ENCODE data around the gene CKAP4. TPM values are rescaled to one million over a fixed set of nuclear protein-coding genes. Genes with fewer than 3 reads are reported as not detected.
"Not testable (repeated sequence)": the region's sequence is repeated elsewhere in the genome, so short reads cannot be mapped to it uniquely, and the experiment has no call there.

The CKAP4 gene
- total and polyA plus RNA-seq, 2 experiments from 2014 or later, result 151 to 258 TPM

DNA sequence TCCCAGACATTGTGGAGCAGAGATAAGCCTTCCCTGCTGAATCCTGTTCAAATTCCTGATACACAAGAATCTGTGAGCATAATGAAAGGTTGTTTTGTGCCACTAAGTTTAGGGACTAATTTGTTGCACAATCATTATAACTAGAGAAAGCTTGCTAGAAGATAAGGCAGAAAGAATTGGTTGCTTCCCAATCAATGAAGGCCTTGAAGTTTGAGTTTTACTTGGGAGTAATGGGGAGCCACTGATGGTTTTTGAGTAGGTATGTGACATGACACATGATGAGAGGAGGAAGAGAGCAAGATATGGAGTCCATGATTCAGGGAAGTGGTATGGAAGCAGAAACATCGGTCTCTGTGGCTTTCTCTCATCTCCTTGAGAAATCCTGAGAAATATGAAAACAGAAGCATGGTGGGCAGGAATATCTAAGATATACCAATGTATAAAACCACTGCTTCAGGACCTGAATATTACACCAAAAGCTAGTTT is 41.4 kb upstream of the CKAP4 start:
- 54% methylated on average over 1 of the region's 1 CpG for WGBS (ENCODE audit: low lambda C conversion rate, missing lambda C conversion rate)
- no peak overlapping the region for H3K4me3 ChIP-seq
- peak overlapping the region; percentile 42 for H3K4me2 ChIP-seq

DNA sequence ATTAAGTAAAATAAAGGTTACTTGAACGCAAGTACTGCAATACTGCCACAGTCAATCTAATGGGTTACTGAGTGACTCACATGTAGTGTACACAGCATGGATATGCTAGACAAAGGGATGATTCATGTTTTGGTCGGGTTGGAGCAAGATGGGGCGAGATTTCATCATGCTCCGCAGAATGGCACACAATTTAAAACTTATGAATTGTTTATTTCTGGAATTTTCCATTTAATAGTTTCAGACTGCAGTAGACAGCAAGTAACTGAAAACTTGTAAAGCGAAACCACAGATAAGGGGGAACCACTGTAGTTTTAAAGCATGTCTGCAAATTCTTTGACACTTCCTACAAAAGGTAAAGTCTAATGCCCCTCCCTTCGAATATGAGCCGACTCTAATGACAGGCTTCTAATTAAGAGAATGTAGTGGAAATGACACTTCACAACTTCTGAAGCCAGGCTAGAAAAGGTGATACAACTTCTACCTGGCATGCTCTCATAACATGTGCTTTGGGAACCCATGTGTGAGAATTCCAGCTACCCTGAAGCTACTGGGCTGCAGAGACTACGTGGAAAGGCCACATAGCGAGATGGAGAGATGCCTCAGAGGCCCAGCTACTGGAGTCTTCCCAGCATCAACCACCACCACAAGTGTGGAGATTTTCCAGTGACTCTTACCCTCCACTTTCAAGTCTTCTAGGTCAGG is 40.8 kb upstream of the CKAP4 start:
- Histone ChIP-seq H3K4me1 (ENCODE audit: insufficient read depth) (peaks cover 24% of the 10 kb centered on the region), H3K27me3 (no peaks in the 10 kb centered on the region), H3K27ac (peak overlapping the region; percentile 92), H4K20me1 (ENCODE audit: insufficient read depth, poor library complexity, severe bottlenecking) (no peaks in the 10 kb centered on the region), H3K9me2 (replicated peaks; ENCODE audit: insufficient read depth) (no peaks in the 10 kb centered on the region), H3K4me3 (no peak overlapping the region), H3K36me3 (replicated peaks; ENCODE audit: insufficient read depth, low read depth) (no peaks in the 10 kb centered on the region), H3K79me2 (no peaks in the 10 kb centered on the region), H2AFZ (peak overlapping the region; percentile 30), H3K4me2 (peak overlapping the region; percentile 42), H3K9me3 (ENCODE audit: low read depth) (no peaks in the 10 kb centered on the region)
- DNase-seq (ENCODE audit: low spot score), result peak; percentile 70
- TF ChIP-seq CTCF (IDR thresholded peaks at IDR 0.05; ENCODE audit: poor library complexity) (no peak), EZH2phosphoT487 (IDR thresholded peaks at IDR 0.05; ENCODE audit: low read depth, severe bottlenecking, unreplicated experiment) (no peak), EZH2 (IDR thresholded peaks at IDR 0.05; ENCODE audit: borderline replicate concordance) (no peak)
- WGBS (ENCODE audit: low lambda C conversion rate, missing lambda C conversion rate), result 63% methylated on average over 9 of the region's 9 CpGs

More for the DNA sequence above, 41.4 kb upstream of the CKAP4 start:
- no peak for TF ChIP-seq EZH2phosphoT487 (IDR thresholded peaks at IDR 0.05; ENCODE audit: low read depth, severe bottlenecking, unreplicated experiment)
- no peak for TF ChIP-seq EZH2 (IDR thresholded peaks at IDR 0.05; ENCODE audit: borderline replicate concordance)
- no peak for TF ChIP-seq CTCF (IDR thresholded peaks at IDR 0.05; ENCODE audit: poor library complexity)
- Histone ChIP-seq H3K27me3 (no peaks in the 10 kb centered on the region), H2AFZ (peak overlapping the region; percentile 30), H3K9me3 (ENCODE audit: low read depth) (no peaks in the 10 kb centered on the region), H3K4me1 (ENCODE audit: insufficient read depth) (peaks cover 18% of the 10 kb centered on the region), H4K20me1 (ENCODE audit: insufficient read depth, poor library complexity, severe bottlenecking) (no peaks in the 10 kb centered on the region), H3K79me2 (no peaks in the 10 kb centered on the region), H3K9me2 (replicated peaks; ENCODE audit: insufficient read depth) (no peaks in the 10 kb centered on the region), H3K36me3 (replicated peaks; ENCODE audit: insufficient read depth, low read depth) (no peaks in the 10 kb centered on the region), H3K27ac (peak overlapping the region; percentile 92)
- no peak for DNase-seq (ENCODE audit: low spot score)

- Histone ChIP-seq H3K36me3 (replicated peaks; ENCODE audit: insufficient read depth, low read depth) (no peaks in the 10 kb centered on the region), H3K4me3 (no peak overlapping the region), H3K9me3 (ENCODE audit: low read depth) (no peaks in the 10 kb centered on the region), H2AFZ (no peak overlapping the region), H3K4me2 (no peak overlapping the region), H4K20me1 (ENCODE audit: insufficient read depth, poor library complexity, severe bottlenecking) (no peaks in the 10 kb centered on the region), H3K9me2 (replicated peaks; ENCODE audit: insufficient read depth) (no peaks in the 10 kb centered on the region), H3K27me3 (no peaks in the 10 kb centered on the region), H3K79me2 (no peaks in the 10 kb centered on the region), H3K4me1 (ENCODE audit: insufficient read depth) (peaks cover 29% of the 10 kb centered on the region), H3K27ac (peak overlapping the region; percentile 6)
- TF ChIP-seq EZH2phosphoT487 (IDR thresholded peaks at IDR 0.05; ENCODE audit: low read depth, severe bottlenecking, unreplicated experiment), result no peak
- 90% methylated on average over 1 of the region's 1 CpG for WGBS (ENCODE audit: low lambda C conversion rate, missing lambda C conversion rate)
- DNase-seq (ENCODE audit: low spot score), result no peak
Measured at GRCh38 chr12:106288101-106288493, 40.3 kb upstream of the CKAP4 start.

DNA sequence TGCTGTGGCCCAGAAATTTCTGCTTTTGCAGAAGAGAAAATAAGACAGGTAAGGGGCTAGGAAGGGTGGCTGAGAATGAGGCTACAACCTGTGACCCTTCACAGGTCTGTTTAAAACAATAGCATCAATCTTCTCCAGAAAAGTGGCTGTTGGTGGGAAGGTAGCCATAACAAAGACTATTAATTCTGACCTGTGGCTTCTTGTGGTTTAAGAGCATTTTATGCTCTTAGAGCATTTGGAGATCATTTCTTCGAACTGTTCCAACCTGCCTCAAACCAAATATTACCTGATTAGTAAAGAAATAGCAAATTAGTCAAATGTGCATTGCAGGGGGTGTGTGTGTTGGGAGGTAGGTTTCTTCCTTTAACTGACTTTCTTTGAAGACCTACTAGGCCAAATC is 39.5 kb upstream of the CKAP4 start:
- Histone ChIP-seq H3K36me3 (replicated peaks; ENCODE audit: insufficient read depth, low read depth) (no peaks in the 10 kb centered on the region), H3K9me2 (replicated peaks; ENCODE audit: insufficient read depth) (no peaks in the 10 kb centered on the region), H3K27ac (peak overlapping the region; percentile 6), H3K9me3 (ENCODE audit: low read depth) (no peaks in the 10 kb centered on the region), H3K4me3 (no peak overlapping the region), H3K27me3 (no peaks in the 10 kb centered on the region), H4K20me1 (ENCODE audit: insufficient read depth, poor library complexity, severe bottlenecking) (no peaks in the 10 kb centered on the region), H3K4me2 (no peak overlapping the region), H2AFZ (no peak overlapping the region), H3K79me2 (no peaks in the 10 kb centered on the region), H3K4me1 (ENCODE audit: insufficient read depth) (peaks cover 33% of the 10 kb centered on the region)
- DNase-seq (ENCODE audit: low spot score), result no peak
- WGBS (ENCODE audit: low lambda C conversion rate, missing lambda C conversion rate), result 84% methylated on average over 1 of the region's 1 CpG
- TF ChIP-seq EZH2phosphoT487 (IDR thresholded peaks at IDR 0.05; ENCODE audit: low read depth, severe bottlenecking, unreplicated experiment), result no peak
- no peak for TF ChIP-seq CTCF (IDR thresholded peaks at IDR 0.05; ENCODE audit: poor library complexity)
- no peak for TF ChIP-seq EZH2 (IDR thresholded peaks at IDR 0.05; ENCODE audit: borderline replicate concordance)

GRCh38 chr12:106286576-106287162 is 38.8 kb upstream of the CKAP4 start:
- not testable (repeated sequence) for H3K4me2 ChIP-seq; H4K20me1 ChIP-seq (ENCODE audit: insufficient read depth, poor library complexity, severe bottlenecking); H3K9me3 ChIP-seq (ENCODE audit: low read depth); H3K9me2 ChIP-seq (replicated peaks; ENCODE audit: insufficient read depth); DNase-seq (ENCODE audit: low spot score); H2AFZ ChIP-seq; H3K36me3 ChIP-seq (replicated peaks; ENCODE audit: insufficient read depth, low read depth); H3K4me3 ChIP-seq; H3K27ac ChIP-seq; H3K79me2 ChIP-seq; H3K27me3 ChIP-seq
- 91% methylated on average over 14 of the region's 14 CpGs for WGBS (ENCODE audit: low lambda C conversion rate, missing lambda C conversion rate)
- H3K4me1 ChIP-seq (ENCODE audit: insufficient read depth), result peaks cover 34% of the 10 kb centered on the region

All from hepatocyte (in vitro differentiated cells).